C4-2B (cell line): ENCODE data around the gene PUS3.

Experiments used
- H3K27ac ChIP-seq: fragments of 450-650 bp; 2 replicates; pipeline ENCODE4 v1.5.1; 2017
- CTCF ChIP-seq: fragments of 450-650 bp; conservative IDR thresholded peaks from 2 replicates; pipeline ENCODE4 v1.5.1; 2017; ENCODE audit warnings: mild to moderate bottlenecking
- ZFX ChIP-seq: fragments of 450-650 bp; IDR thresholded peaks from 2 replicates; pipeline ENCODE4 v1.6.1; 2017

Gene PUS3

DNA sequence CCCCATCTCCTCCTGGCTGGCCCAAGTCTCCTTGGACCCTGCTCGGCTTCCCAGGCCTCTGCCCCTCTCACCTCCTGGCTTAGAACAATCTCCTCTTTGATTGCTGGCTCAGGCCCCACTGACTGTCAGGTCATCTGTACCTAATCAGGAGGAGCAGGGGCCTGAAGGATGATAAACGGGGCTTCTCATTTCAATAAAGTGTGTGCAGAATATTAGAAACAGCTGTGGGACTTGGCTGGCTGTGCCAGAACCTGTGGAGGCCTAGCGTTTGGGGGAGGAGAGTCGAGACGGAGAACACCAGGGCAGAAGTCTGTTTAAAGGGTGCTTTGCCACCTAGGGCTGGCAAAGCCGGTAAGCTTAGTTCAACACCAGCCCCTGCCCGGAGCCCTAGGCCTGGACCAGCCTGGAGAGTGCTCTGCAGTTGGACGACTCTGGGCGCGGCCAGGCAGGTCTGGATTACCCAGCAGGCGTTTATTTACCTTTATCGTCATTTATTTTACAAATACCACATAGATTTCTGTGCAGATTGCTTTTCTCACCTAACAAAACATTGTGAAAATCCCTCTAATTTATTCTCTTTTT lies 32.7 kb upstream of the PUS3 start:
- TF ChIP-seq ZFX = no peak
- no peak for TF ChIP-seq CTCF
- H3K27ac ChIP-seq = no peak overlapping the region

DNA sequence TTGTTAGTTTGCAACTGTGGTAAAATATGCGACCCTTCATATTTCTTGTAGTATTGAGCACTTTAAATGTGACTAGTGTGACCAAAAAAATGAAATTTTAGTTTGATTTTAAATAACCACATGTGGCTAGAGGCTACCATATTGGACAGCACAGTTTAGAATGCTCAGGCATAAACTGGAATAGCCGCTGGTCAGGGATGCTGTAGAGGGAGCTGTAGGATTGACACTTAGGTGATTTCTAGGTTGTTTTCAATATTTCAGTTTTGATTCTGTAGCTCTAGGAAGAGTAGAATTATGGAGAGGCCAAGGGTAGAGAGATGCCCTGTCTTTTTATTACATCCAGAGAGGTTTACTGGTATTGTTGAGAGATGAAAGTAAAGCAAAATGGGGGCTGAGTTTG lies 32.0 kb upstream of the PUS3 start:
- no peak overlapping the region for H3K27ac ChIP-seq
- 0 out of 2 replicates have a peak, but pooled peaks have one; percentile 10 for TF ChIP-seq CTCF
- TF ChIP-seq ZFX = no peak

GRCh38 chr11:125934473-125934872 lies 31.5 kb upstream of the PUS3 start:
- no peak overlapping the region for H3K27ac ChIP-seq
- TF ChIP-seq CTCF (no peak), ZFX (no peak)

- no peak overlapping the region for H3K27ac ChIP-seq
- no peak for TF ChIP-seq CTCF
- no peak for TF ChIP-seq ZFX
These were observed 30.2 kb upstream of the PUS3 start for GRCh38 chr11:125933030-125933813.

DNA sequence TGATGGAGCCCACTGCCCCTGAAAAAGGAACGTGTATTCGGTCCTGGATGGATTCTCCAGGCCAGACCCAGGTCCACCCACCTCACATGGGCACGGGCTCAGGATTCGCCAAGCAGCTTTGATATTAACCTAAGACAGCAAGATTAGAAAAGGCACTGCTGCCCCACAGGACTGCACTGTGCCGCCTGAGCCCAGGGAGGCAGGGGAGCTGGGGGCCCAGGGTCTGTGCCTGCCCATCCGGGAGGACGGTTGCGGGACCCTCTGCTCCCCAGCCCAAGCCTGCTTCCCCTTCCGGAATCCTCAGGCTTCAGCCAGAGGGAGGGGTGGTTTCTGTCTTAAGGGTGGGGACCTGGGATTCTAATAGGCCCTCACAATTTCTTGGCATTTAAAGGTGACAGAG lies 29.3 kb upstream of the PUS3 start:
- no peak overlapping the region for H3K27ac ChIP-seq
- TF ChIP-seq ZFX (no peak), CTCF (no peak)

- no peak overlapping the region for H3K27ac ChIP-seq
- TF ChIP-seq CTCF (no peak), ZFX (no peak)
These were observed 28.7 kb upstream of the PUS3 start for GRCh38 chr11:125931668-125932067.

- H3K27ac ChIP-seq = no peak overlapping the region
- TF ChIP-seq CTCF = no peak
- TF ChIP-seq ZFX = no peak
These were observed 28.1 kb upstream of the PUS3 start for GRCh38 chr11:125931116-125931515.
